Hippocampal formation (tissue), 2 donors: Measurements from ENCODE around the gene SSC4D.

Experiments used
- DNase-seq, 2 donors: peaks; one replicate each; lab custom pipeline; 2025; lab: John Stamatoyannopoulos, UW

SSC4D gene

DNA sequence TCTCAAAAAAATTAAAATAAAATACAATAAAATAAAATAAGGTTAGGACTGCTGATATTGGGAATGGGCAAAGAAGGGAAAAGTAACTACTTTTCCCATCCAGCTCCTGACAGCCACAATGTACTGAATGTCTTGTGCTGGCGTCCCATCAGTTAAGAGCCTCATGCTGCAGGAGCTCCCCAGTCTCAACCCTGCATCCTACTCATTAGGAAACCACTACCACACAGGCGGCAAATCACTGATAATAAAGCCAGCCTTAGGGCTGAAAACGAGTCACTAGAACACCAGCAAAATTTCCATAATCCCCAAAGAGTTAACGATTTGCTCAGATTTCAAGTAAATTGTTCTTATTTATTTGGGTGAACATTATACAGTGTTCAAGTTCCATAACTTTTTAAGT lies 55.0 kb downstream of the SSC4D start:
- no peak for DNase-seq

GRCh38 chr7:76353744-76354143 lies 55.8 kb downstream of the SSC4D start:
- DNase-seq: no peak

DNA sequence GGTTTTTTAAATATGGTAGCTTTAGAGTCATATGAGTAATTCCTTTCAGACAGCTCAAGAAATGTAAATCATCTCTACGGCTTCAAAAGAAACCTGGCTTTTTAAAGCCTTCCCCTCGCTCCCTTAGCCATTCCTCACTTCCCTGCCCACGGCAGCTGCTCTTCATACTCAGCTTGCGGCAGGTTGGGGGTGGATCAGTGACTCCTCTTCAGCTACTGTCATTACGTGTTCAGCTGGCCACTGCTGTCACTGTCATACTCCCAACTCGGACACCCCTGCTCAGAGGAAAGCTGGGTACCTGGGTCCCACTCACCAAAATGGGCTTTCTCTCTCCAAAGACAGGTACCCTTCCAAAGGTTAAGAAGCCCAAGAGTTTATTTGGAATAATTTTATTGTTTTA lies 57.3 kb downstream of the SSC4D start:
- no peak for DNase-seq

- DNase-seq: no peak
Measured at GRCh38 chr7:76351372-76351771, 58.1 kb downstream of the SSC4D start.

- DNase-seq: no peak
Measured at GRCh38 chr7:76349313-76349885, 60.1 kb downstream of the SSC4D start.

DNA sequence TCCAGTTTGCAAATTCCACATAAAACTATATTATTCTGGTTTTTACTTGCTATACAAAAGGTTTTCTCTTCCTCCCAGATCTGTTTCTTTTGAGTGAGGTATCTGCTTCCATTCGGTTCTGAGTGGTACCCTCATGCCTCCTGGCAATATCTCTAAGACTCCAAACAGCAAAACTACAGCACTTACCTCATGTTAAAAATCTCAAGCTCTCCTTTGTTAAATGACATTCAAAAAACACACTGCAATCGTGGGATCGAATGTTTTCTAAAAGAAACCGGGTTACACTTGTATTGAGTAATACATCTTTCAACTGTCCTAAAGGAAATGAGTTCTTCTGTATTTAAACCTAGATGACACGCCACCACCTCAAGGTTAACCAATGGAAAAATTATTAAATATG lies 61.8 kb downstream of the SSC4D start:
- DNase-seq: no peak

DNA sequence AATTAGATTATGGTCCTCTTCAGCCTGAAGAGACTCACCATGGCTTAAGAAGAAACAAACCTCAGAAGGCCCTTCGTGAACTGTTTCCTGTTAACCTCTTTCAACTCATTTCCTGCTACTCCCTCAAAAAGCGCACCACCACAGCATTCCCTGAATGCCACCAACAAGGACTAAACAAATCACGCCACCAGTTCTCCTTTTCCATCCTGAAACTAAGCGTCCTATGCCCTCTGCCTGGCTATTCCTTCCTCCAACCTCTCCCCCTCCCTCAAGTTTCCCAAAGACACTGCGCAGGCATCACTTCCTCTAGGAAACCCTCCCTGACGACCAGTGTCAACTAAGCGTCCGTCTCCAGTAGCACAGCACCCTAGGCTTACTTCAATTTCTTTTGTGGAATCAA lies 62.7 kb downstream of the SSC4D start:
- no peak for DNase-seq

DNA sequence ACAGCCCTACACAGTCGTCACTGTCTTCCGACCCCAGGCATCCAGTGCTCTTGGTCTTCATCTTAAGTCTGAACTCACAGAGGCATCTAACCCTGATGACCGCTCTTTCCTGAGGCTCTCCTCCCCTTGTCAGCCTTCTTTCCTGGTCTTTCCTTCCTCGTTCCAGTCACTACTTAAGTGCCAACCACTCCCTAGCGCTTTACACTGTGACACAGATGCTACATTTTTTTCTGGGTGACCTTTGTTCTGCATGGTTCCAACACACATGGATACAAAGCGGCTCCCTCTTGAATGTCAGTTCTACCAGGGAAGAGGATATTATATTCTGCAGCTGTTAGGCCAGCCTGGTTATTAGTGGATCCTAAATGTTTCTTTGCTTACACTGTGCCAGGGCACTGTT lies 63.4 kb downstream of the SSC4D start:
- no peak for DNase-seq

DNA sequence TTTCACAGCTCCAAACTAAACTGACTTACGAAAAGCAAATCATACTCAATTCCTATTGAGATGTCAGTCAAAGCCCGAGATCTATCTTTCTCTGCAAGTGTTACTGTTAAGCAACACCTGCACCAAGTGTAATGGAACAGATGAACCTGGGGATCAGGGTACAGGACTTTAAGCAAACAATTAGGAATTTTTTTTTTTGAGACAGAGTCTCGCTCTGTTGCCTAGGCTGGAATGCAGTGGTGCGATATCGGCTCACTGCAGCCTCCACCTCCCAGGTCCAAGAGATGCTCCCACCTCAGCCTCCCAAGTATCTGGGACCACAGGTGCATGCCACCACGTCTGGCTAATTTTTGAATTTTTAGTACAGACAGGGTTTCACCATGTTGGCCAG lies 65.6 kb downstream of the SSC4D start:
- no peak for DNase-seq

DNA sequence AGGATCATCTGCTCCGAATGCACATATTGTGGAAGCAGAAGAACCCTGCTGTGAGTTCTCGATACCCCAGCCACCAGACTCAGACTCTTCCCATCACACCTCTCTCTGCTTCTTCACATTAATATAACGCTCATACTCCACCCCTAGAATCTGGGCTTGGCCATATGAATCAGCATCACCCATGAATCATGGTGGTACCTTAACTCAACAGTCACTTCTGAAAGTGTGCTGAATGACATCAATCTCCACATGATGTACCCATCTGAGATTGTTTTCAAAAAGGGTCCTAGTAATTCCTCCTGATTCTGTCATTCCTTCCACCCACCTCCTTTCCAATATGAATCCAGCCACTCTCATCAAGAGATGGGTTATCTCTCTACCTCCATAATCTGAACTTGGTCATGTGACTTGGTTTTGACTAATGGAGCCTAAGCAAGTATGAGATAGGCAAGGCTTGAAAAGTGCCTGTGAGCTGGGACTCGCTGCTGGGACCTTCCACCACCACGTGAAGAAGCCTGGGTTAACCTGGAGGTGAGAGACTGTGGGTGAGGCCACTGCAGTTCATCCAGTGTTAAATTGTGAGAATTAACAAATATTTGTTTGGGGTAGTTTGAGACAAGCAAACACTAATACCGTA lies 66.1 kb downstream of the SSC4D start:
- DNase-seq: no peak

DNA sequence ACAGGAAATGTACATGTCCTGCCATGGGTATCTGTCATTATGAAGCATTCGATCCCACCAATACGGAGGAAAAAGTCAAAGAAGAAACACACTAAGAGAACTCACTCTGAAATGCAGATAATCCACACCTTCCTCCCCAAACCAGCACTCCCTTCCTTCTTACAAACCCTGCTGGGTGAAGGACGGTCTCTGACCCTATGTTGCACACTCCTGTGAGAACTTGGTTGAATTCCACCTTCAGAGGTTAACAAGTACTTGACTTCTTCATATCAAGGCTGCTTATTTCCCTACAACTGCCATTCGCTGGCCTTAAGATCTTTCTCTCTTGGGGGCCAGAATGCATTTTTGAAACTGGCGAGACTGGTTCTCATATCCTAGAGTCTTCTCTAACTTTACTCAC lies 67.3 kb downstream of the SSC4D start:
- no peak for DNase-seq

- no peak for DNase-seq
Measured at GRCh38 chr7:76340617-76341131, 68.8 kb downstream of the SSC4D start.
